Parathyroid adenoma (tissue), 2 donors: ENCODE results near the gene CCL11.

Source experiments
- H2AFZ ChIP-seq: fragments of 300-600 bp; sonication (generic); one replicate; pipeline ENCODE4 v1.7.0; 2017; ENCODE audit warnings: antibody characterized with exemption, mild to moderate bottlenecking
- H3K27ac ChIP-seq: fragments of 300-600 bp; sonication (generic); one replicate; pipeline ENCODE4 v1.7.0; 2017
- H3K27me3 ChIP-seq: fragments of 300-600 bp; sonication (generic); one replicate; pipeline ENCODE4 v1.7.0; 2017; ENCODE audit warnings: low read length; ENCODE audit not compliant: control insufficient read depth, insufficient read depth
- H3K36me3 ChIP-seq: fragments of 300-600 bp; sonication (generic); one replicate; pipeline ENCODE4 v1.7.0; 2017; ENCODE audit warnings: low read length; ENCODE audit not compliant: control insufficient read depth, insufficient read depth
- H3K4me1 ChIP-seq: fragments of 300-600 bp; sonication (generic); one replicate; pipeline ENCODE4 v1.7.0; 2017; ENCODE audit warnings: control low read depth
- H3K4me2 ChIP-seq: fragments of 300-600 bp; sonication (generic); one replicate; pipeline ENCODE4 v1.7.0; 2017; ENCODE audit warnings: low read length
- H3K4me3 ChIP-seq: fragments of 300-600 bp; sonication (generic); one replicate; pipeline ENCODE4 v1.7.0; 2017; ENCODE audit warnings: low read depth, low read length
- H3K79me2 ChIP-seq: fragments of 300-600 bp; sonication (generic); one replicate; pipeline ENCODE4 v1.7.0; 2017; ENCODE audit warnings: control low read depth
- H3K9ac ChIP-seq: fragments of 300-600 bp; sonication (generic); one replicate; pipeline ENCODE4 v1.7.0; 2017; ENCODE audit warnings: mild to moderate bottlenecking
- H3K9me3 ChIP-seq: fragments of 300-600 bp; sonication (generic); one replicate; pipeline ENCODE4 v1.7.0; 2017; ENCODE audit warnings: low read length; ENCODE audit not compliant: control insufficient read depth
- TF ChIP-seq, protein P1 (sequence below): fragments of 300-600 bp; sonication (generic); IDR thresholded peaks from one replicate; pipeline ENCODE4 v1.7.0; 2017; ENCODE audit warnings: antibody characterized with exemption, mild to moderate bottlenecking
- donor health status: primary hyperparathyroidism.

CCL11 gene

DNA sequence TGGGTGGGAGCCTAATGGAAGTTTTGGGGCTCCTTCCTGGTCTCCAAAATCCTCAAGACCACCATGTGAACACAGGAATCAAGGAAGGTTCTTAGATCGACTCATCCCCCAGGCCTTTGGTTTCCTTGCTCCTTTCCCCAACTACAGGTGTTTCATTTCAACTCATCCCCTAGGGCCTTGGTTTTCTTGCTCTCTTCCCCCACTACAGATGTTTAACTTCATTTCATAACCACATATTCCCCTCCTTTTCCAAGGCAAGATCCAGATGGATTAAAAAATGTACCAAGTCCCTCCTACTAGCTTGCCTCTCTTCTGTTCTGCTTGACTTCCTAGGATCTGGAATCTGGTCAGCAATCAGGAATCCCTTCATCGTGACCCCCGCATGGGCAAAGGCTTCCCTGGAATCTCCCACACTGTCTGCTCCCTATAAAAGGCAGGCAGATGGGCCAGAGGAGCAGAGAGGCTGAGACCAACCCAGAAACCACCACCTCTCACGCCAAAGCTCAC lies at the start of gene CCL11:
TSS of gene CCL11 (plus strand) at position 457 of the 507 bp plus-strand sequence. CDS start 67 bp downstream, outside the sequence.
- H3K36me3 ChIP-seq = no peaks in the 10 kb centered on the region
- H2AFZ ChIP-seq = no peak within 1 kb of the TSS
- H3K4me2 ChIP-seq = no peak within 1 kb of the TSS
- no peaks in the 10 kb centered on the region for H3K79me2 ChIP-seq
- H3K4me3 ChIP-seq = no peak within 1 kb of the TSS
- no peak within 1 kb of the TSS for H3K27ac ChIP-seq
- TF ChIP-seq, protein P1, sequence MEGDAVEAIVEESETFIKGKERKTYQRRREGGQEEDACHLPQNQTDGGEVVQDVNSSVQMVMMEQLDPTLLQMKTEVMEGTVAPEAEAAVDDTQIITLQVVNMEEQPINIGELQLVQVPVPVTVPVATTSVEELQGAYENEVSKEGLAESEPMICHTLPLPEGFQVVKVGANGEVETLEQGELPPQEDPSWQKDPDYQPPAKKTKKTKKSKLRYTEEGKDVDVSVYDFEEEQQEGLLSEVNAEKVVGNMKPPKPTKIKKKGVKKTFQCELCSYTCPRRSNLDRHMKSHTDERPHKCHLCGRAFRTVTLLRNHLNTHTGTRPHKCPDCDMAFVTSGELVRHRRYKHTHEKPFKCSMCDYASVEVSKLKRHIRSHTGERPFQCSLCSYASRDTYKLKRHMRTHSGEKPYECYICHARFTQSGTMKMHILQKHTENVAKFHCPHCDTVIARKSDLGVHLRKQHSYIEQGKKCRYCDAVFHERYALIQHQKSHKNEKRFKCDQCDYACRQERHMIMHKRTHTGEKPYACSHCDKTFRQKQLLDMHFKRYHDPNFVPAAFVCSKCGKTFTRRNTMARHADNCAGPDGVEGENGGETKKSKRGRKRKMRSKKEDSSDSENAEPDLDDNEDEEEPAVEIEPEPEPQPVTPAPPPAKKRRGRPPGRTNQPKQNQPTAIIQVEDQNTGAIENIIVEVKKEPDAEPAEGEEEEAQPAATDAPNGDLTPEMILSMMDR = no peak
- H3K4me1 ChIP-seq = no peaks in the 10 kb centered on the region
- H3K9ac ChIP-seq = no peak within 1 kb of the TSS
- no peaks in the 10 kb centered on the region for H3K27me3 ChIP-seq
- no peaks in the 10 kb centered on the region for H3K9me3 ChIP-seq

- Histone ChIP-seq H2AFZ (no peak overlapping the region), H3K4me2 (no peak overlapping the region), H3K9ac (no peak overlapping the region), H3K27ac (no peak overlapping the region), H3K4me1 (no peaks in the 10 kb centered on the region), H3K4me3 (no peak overlapping the region), H3K9me3 (no peaks in the 10 kb centered on the region), H3K79me2 (no peaks in the 10 kb centered on the region), H3K36me3 (no peaks in the 10 kb centered on the region), H3K27me3 (no peaks in the 10 kb centered on the region)
- TF ChIP-seq, protein P1 = no peak
These were observed 49.2 kb upstream of the CCL11 start for GRCh38 chr17:34236281-34236892.

- H3K27ac ChIP-seq = no peak overlapping the region
- H3K4me1 ChIP-seq = no peaks in the 10 kb centered on the region
- no peak overlapping the region for H3K9ac ChIP-seq
These were observed 48.1 kb upstream of the CCL11 start for GRCh38 chr17:34237458-34237857.

DNA sequence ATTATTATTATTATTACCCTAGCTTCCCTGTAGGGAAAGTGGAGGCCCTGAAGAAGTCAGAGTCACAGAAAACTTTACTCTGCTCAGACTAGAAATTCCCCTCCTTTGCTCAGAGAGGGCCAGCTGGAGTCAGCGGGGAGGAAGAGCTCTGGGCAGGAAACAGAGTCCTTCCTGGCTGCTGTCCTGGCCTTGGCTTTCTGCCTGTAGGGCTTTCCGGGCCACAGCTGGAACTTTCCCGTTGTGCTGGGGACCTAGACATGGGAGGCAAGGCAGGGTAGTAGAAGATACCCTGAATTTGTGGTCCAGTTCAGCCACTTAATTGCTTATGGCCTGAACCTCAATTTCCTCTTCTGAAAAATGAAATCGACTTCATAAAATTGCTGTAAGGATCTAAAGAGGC lies 44.5 kb upstream of the CCL11 start:
- no peaks in the 10 kb centered on the region for H3K4me1 ChIP-seq

More at GRCh38 chr17:34237458-34237857, 48.1 kb upstream of the CCL11 start:
- TF ChIP-seq, protein P1 = no peak
- no peaks in the 10 kb centered on the region for H3K27me3 ChIP-seq
- no peaks in the 10 kb centered on the region for H3K9me3 ChIP-seq
- no peaks in the 10 kb centered on the region for H3K79me2 ChIP-seq
- H3K4me3 ChIP-seq = no peak overlapping the region
- H3K36me3 ChIP-seq = no peaks in the 10 kb centered on the region
- H3K4me2 ChIP-seq = no peak overlapping the region
- no peak overlapping the region for H2AFZ ChIP-seq

More for the DNA sequence above, 44.5 kb upstream of the CCL11 start:
- Histone ChIP-seq H2AFZ (no peak overlapping the region), H3K27ac (no peak overlapping the region), H3K36me3 (no peaks in the 10 kb centered on the region), H3K79me2 (no peaks in the 10 kb centered on the region), H3K4me3 (no peak overlapping the region), H3K9me3 (no peaks in the 10 kb centered on the region), H3K27me3 (no peaks in the 10 kb centered on the region), H3K9ac (no peak overlapping the region), H3K4me2 (no peak overlapping the region)
- TF ChIP-seq, protein P1 = no peak
